HEK293 (cell line): ENCODE measurements around the gene ZKSCAN5.
A peak's percentile ranks its signal among the peaks of the same experiment; 100 is the strongest.

Source experiments
- CTCF ChIA-PET: fragments of 350-600 bp; formaldehyde crosslinking; extraction: SDS; loops from one replicate; lab custom pipeline; 2021; ENCODE audit warnings: antibody characterized with exemption; lab: Yijun Ruan, JAX
- POLR2A ChIA-PET: fragments of 300-600 bp; formaldehyde crosslinking; extraction: SDS; loops from one replicate; lab custom pipeline; 2020; ENCODE audit warnings: antibody characterized with exemption, inconsistent platforms; lab: Yijun Ruan, JAX
- H3K27ac ChIP-seq: fragments of 200-500 bp; sonication (Bioruptor generic); 2 replicates; pipeline ENCODE4 v1.5.1; 2014; ENCODE audit warnings: low read depth, low read length, control low read depth, inconsistent platforms; ENCODE audit errors: extremely low read depth
- H3K36me3 ChIP-seq, 2 experiments: fragments of 200-500 bp in 1 of 2; sonication (Bioruptor generic) in 1 of 2; 1 replicate in 1 of 2; 2 replicates in 1 of 2; pipeline ENCODE4 v1.5.1; 2014 to 2017; ENCODE audit warnings: inconsistent platforms in 2 of 2, low read length in 2 of 2; ENCODE audit not compliant: control insufficient read depth in 2 of 2, insufficient read depth in 1 of 2
- H3K4me1 ChIP-seq: fragments of 200-500 bp; sonication (Bioruptor generic); 2 replicates; pipeline ENCODE4 v1.5.1; 2014; ENCODE audit warnings: mild to moderate bottlenecking, low read length, inconsistent platforms; ENCODE audit not compliant: control insufficient read depth, insufficient read depth
- H3K4me3 ChIP-seq: 2 replicates; pipeline ENCODE4 v1.5.1; 2011; ENCODE audit warnings: low read depth, mild to moderate bottlenecking, control low read depth, low read length, moderate library complexity
- H3K9me3 ChIP-seq: fragments of 200-500 bp; sonication (Bioruptor generic); 2 replicates; pipeline ENCODE4 v1.5.1; 2014; ENCODE audit warnings: low read depth, low read length, inconsistent platforms; ENCODE audit not compliant: control insufficient read depth, insufficient read depth
- RBAK ChIP-seq: fragments of 450-650 bp; formaldehyde crosslinking; IDR thresholded peaks from 2 replicates; pipeline ENCODE4 v1.5.1; 2016; ENCODE audit warnings: missing biosample characterization, missing genetic modification characterization
- REPIN1 ChIP-seq: fragments of 450-650 bp; formaldehyde crosslinking; IDR thresholded peaks from 2 replicates; pipeline ENCODE4 v1.5.1; 2017; ENCODE audit warnings: missing biosample characterization, missing genetic modification characterization, low read depth
- SETDB1 ChIP-seq: IDR thresholded peaks from one replicate; pipeline ENCODE4 v1.6.1; 2017; ENCODE audit warnings: mild to moderate bottlenecking, low read length, moderate library complexity, mixed read lengths; ENCODE audit not compliant: insufficient read length
- YY1 ChIP-seq: fragments of 450-650 bp; formaldehyde crosslinking; IDR thresholded peaks from 2 replicates; pipeline ENCODE4 v1.5.1; 2018; ENCODE audit warnings: missing biosample characterization, missing genetic modification characterization
- ZNF24 ChIP-seq: fragments of 450-650 bp; formaldehyde crosslinking; IDR thresholded peaks from 2 replicates; pipeline ENCODE4 v1.5.1; 2016; ENCODE audit warnings: missing biosample characterization, missing genetic modification characterization
- ZNF248 ChIP-seq: fragments of 450-650 bp; formaldehyde crosslinking; IDR thresholded peaks from 2 replicates; pipeline ENCODE4 v1.5.1; 2017; ENCODE audit warnings: missing biosample characterization, missing genetic modification characterization
- ZNF26 ChIP-seq: fragments of 450-650 bp; formaldehyde crosslinking; IDR thresholded peaks from 2 replicates; pipeline ENCODE4 v1.5.1; 2016; ENCODE audit warnings: missing biosample characterization, missing genetic modification characterization
- ZNF280D ChIP-seq: fragments of 450-650 bp; formaldehyde crosslinking; IDR thresholded peaks from 2 replicates; pipeline ENCODE4 v1.5.1; 2016; ENCODE audit warnings: missing biosample characterization, missing genetic modification characterization
- ZNF513 ChIP-seq: fragments of 450-650 bp; IDR thresholded peaks from 2 replicates; pipeline ENCODE4 v1.5.1; 2018; ENCODE audit warnings: missing biosample characterization, missing genetic modification characterization
- ZNF596 ChIP-seq: fragments of 450-650 bp; IDR thresholded peaks from 2 replicates; pipeline ENCODE4 v1.5.0; 2018; ENCODE audit warnings: missing biosample characterization, mild to moderate bottlenecking, missing genetic modification characterization, moderate library complexity
- ZNF623 ChIP-seq: fragments of 450-650 bp; formaldehyde crosslinking; IDR thresholded peaks from 2 replicates; pipeline ENCODE4 v1.5.1; 2016; ENCODE audit warnings: missing biosample characterization, missing genetic modification characterization
- ZSCAN16 ChIP-seq: fragments of 450-650 bp; formaldehyde crosslinking; IDR thresholded peaks from 2 replicates; pipeline ENCODE4 v1.5.1; 2016; ENCODE audit warnings: missing biosample characterization, missing genetic modification characterization
- ZSCAN5A ChIP-seq: fragments of 450-650 bp; formaldehyde crosslinking; IDR thresholded peaks from 2 replicates; pipeline ENCODE4 v1.5.1; 2016; ENCODE audit warnings: missing biosample characterization, missing genetic modification characterization

The ZKSCAN5 gene

GRCh38 chr7:99485094-99485493 lies 19.4 kb upstream of the ZKSCAN5 start (continued):
- TF ChIP-seq ZNF26 (tag by site-specific recombination) (no peak), ZSCAN16 (tag by site-specific recombination) (no peak), RBAK (tag by site-specific recombination) (no peak), ZNF596 (no peak)

GRCh38 chr7:99489235-99489634 lies 15.2 kb upstream of the ZKSCAN5 start:
- no peak overlapping the region for H3K27ac ChIP-seq
- TF ChIP-seq ZNF623 (no peak), YY1 (tag by site-specific recombination) (no peak), ZNF248 (tag by site-specific recombination) (no peak)
- no peaks in the 10 kb centered on the region for H3K9me3 ChIP-seq
- ChIA-PET POLR2A (interaction anchor here (1.0 kb wide), 1 partner anchor 39 kb away, joined by 3 read pairs; no protein-coding TSS in a partner anchor), CTCF (interaction anchor here (0.6 kb wide), 1 partner anchor 597 kb away, joined by 3 read pairs; no protein-coding TSS in a partner anchor)
- peaks cover 2 to 29% of the 10 kb centered on the region in 2 experiments; a peak in 2 of 3 replicates for H3K36me3 ChIP-seq
- H3K4me1 ChIP-seq, result no peaks in the 10 kb centered on the region
- no peak overlapping the region for H3K4me3 ChIP-seq

GRCh38 chr7:99490878-99491277 lies 13.6 kb upstream of the ZKSCAN5 start:
- Histone ChIP-seq H3K27ac (no peak overlapping the region), H3K4me3 (no peak overlapping the region), H3K36me3 (peaks cover 0 to 33% of the 10 kb centered on the region in 2 experiments; a peak in 2 of 3 replicates), H3K9me3 (no peaks in the 10 kb centered on the region), H3K4me1 (no peaks in the 10 kb centered on the region)
- CTCF ChIA-PET, result interaction anchor here (0.9 kb wide), 1 partner anchor 13 kb away, joined by 4 read pairs; the partner anchor contains the start of gene ZKSCAN5
- POLR2A ChIA-PET, result interaction anchor here (0.8 to 1.8 kb wide), 2 partner anchors 9 to 14 kb away, joined by 4 to 7 read pairs; partner anchors contain the start of genes ZKSCAN5 and ZNF394
- TF ChIP-seq ZSCAN5A (no peak), ZNF513 (tag by site-specific recombination) (no peak)

GRCh38 chr7:99493823-99494222 lies 10.6 kb upstream of the ZKSCAN5 start:
- H3K36me3 ChIP-seq, result peaks cover 9 to 38% of the 10 kb centered on the region in 2 experiments; a peak in 2 of 3 replicates
- no peaks in the 10 kb centered on the region for H3K9me3 ChIP-seq
- no peak overlapping the region for H3K27ac ChIP-seq
- ChIA-PET POLR2A (no interaction called here), CTCF (interaction anchor here (0.6 to 0.8 kb wide), 3 partner anchors 46 to 117 kb away, joined by 3 read pairs; no protein-coding TSS in a partner anchor)
- H3K4me1 ChIP-seq, result no peaks in the 10 kb centered on the region
- TF ChIP-seq ZNF280D (tag by site-specific recombination), result 0 out of 2 replicates have a peak, but pooled peaks have one; percentile 47
- no peak for TF ChIP-seq ZNF24
- TF ChIP-seq SETDB1, result peak; percentile 71
- no peak for TF ChIP-seq REPIN1 (tag by site-specific recombination)
- H3K4me3 ChIP-seq, result no peak overlapping the region
